NCI-H2196 treated with DMSO at 0.1 percent for 48 hours (cell line): ENCODE results near the gene PLB1.

Source experiments
- DNase-seq: peaks from one replicate; lab custom pipeline; 2025; ENCODE audit not compliant: unreplicated experiment; lab: John Stamatoyannopoulos, UW

The PLB1 gene

GRCh38 chr2:28626376-28626775 lies 130.5 kb downstream of the PLB1 start:
- no peak for DNase-seq

GRCh38 chr2:28626891-28627421 lies 131.1 kb downstream of the PLB1 start:
- no peak for DNase-seq

GRCh38 chr2:28627722-28628480 lies 132.0 kb downstream of the PLB1 start:
- DNase-seq, result no peak

GRCh38 chr2:28628506-28628905 lies 132.6 kb downstream of the PLB1 start:
- DNase-seq, result no peak

GRCh38 chr2:28628987-28629386 lies 133.1 kb downstream of the PLB1 start:
- DNase-seq, result no peak

- no peak for DNase-seq
These were observed 134.1 kb downstream of the PLB1 start for GRCh38 chr2:28629910-28630309.

DNA sequence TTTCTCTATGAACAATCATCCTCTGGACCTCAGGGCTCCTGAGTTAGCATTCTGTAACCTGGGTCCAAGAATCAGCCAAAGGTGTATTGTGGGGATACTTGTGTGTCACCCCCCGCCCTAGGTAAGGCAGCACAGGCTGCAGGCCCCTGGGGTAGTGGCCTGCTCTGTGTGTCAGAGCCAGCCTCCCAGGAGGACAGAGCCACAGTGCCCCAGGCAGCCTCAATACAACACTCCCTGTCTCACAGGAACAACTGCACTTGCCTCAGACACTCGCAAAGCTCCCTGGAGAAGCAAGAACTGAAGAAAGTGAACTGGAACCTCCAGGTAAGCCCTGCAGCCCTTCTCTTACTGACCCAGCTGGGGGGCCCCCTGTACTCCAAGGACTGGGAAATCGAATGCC lies 134.5 kb downstream of the PLB1 start:
- DNase-seq, result no peak

DNA sequence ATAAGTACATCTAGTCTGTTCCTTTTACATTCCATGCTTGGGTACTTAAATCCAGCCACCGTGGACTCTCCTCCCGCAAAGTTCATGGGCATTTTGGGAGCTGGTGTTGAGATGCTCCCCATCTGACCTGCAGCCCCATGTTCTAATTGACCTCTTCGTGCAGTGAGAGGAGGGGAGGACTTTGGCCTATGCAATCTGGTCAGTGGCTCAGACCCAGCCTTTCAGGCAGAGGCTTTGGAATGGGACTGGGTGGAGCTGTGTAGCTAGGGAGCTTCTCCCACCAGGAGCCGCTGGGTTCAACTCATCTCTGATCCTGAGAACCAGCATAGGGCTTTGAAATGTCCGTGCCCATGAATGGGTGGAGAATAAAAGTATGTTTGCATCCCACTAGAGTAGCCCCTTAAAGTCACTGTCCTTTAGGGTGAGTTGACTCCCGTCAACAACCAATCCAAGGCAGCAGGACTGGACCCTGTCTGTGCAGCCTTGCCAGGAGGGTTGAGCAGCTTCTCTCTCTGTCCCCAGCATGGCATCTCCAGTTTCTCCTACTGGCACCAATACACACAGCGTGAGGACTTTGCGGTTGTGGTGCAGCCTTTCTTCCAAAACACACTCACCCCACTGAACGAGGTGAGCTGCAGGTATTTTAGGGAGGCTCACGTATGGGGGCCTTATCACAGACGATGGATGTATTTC lies 135.8 kb downstream of the PLB1 start:
- DNase-seq, result no peak

- DNase-seq, result no peak
These were observed 136.9 kb downstream of the PLB1 start for GRCh38 chr2:28632791-28633190.

- no peak for DNase-seq
These were observed 137.3 kb downstream of the PLB1 start for GRCh38 chr2:28633204-28633603.

GRCh38 chr2:28633746-28634145 lies 137.9 kb downstream of the PLB1 start:
- no peak for DNase-seq

- no peak for DNase-seq
These were observed 139.3 kb downstream of the PLB1 start for GRCh38 chr2:28635191-28635611.

GRCh38 chr2:28636491-28636890 lies 140.6 kb downstream of the PLB1 start:
- no peak for DNase-seq

DNA sequence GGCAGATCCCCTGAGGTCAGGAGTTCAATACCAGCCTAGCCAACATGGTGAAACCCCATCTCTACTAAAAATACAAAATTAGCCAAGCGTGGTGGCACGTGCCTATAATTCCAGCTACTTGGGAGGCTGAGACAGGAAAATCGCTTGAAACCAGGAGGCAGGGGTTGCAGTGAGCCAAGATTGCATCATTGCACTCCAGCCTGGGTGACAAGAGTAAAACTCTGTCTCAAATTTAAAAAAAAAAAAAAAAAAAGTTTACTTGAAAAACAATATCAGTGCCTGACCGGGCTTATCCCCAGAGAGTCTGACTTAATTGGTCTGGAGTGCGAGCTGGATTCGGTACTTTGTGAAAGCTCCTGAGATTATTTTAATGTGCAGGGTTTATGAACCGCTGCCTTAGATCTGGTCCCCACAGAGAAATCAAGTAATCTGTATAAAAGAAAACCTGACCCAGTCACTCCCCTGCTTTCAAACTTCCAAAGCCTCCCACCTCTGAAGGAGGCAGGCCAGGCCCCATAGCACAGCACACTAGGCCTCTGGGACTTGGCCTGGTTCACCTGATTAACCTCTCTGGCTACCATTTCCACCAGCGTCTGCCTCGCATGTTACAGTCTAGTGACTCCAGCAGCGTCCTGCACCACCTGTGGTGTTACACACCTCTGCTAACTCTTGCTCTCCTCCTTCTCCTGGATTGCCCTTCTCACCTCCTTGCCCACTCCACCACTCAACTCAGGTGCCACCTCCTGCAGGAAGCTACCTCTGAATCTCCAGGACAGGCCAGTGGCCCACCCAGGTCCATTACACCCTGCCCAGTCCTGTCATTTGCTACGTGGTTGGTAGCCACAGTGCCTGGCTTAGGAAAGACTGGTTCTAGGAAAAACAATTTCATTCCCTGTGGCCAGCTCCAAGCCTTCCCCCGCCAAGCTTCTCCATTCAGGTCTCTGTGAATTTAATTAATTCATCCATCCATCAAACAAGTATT lies 141.5 kb downstream of the PLB1 start:
- DNase-seq, result no peak

DNA sequence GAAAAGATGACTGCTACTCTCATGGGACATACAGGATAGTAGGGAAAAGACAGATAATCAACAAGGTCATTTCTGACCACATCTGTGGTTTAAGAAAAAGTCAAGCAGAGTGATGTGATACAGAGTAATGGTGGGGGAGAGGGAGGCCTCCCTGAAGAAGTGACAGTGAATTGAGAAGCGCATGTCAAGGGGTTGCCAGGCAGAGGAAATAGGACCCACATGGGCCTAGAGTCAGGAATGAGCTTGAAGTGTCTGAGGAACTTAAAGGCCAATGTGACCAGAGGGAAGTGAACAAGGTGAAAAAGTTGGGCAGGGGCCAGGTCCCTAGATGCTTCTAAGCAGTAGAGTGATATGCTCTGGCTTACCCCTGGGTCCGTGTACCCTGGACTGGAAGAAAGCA lies 142.2 kb downstream of the PLB1 start:
- no peak for DNase-seq

GRCh38 chr2:28639092-28639691 lies 143.3 kb downstream of the PLB1 start:
- no peak for DNase-seq

- DNase-seq, result peak; percentile 93
These were observed 144.0 kb downstream of the PLB1 start for GRCh38 chr2:28639836-28640235.

DNA sequence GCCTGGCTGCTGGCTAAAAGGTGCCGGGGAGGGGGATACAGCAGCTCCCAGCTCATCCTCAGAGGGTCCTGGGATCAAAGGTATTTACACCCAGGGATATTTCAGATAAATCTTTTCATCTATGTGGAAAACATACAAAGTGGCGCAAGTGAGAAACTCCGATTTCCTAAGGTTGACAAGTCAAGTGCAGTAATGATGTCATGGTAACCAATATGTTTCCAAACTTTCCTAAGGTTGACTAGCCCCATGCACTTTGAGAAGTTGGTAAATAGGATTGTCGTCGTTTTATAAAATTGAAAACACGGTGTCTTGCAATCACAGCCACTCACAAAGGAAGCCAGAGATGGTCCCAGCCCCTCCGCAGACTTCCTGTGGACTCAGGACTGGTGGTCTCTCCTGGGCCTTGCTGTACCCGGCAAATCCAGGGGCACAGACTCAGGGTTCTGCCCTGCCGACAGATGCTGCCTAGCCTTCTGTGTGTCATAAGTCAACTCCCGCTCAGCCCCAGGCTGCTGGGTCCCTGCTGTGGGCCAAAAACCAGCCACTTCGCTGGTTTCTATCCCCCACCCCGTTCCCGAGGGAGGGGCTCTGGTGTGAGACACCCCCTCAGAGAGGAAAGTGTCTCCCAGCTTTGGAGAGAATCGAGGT lies 144.5 kb downstream of the PLB1 start:
- DNase-seq, result no peak

- DNase-seq, result no peak
These were observed 145.0 kb downstream of the PLB1 start for GRCh38 chr2:28640908-28641300.

GRCh38 chr2:28642796-28643195 lies 146.9 kb downstream of the PLB1 start:
- no peak for DNase-seq
